GM12878 (cell line): Measurements from ENCODE around the gene MEOX1. TPM values are rescaled to one million over a fixed set of nuclear protein-coding genes. Genes with fewer than 3 reads are reported as not detected.

Experiments used
- ATAC-seq: fragments of 200-7000 bp; cut with Tn5 transposase; 3 replicates; pipeline ENCODE4 v1.9.1; 2020; ENCODE audit warnings: mild to moderate bottlenecking, moderate library complexity
- BruUV-seq: library from RNA; stranded (reverse); fragments of 400-500 nt; replicated peaks from 2 replicates; lab custom pipeline; 2021; lab: Mats Ljungman, UMichigan
- CTCF ChIA-PET: fragments of 300-600 bp; sonication (Branson Sonifier 250); formaldehyde crosslinking; extraction: SDS; loops from one replicate; lab custom pipeline; 2021; ENCODE audit warnings: inconsistent platforms; lab: Yijun Ruan, JAX
- POLR2A ChIA-PET: fragments of 350-600 bp; formaldehyde crosslinking; extraction: SDS; loops from one replicate; lab custom pipeline; 2021; ENCODE audit warnings: inconsistent platforms; lab: Charles Lee
- RAD21 ChIA-PET: fragments of 300-600 bp; sonication (Branson Sonifier 250); formaldehyde crosslinking; loops from one replicate; lab custom pipeline; 2023; ENCODE audit warnings: antibody characterized with exemption; ENCODE audit not compliant: unreplicated experiment; lab: Charles Lee
- SMC1A ChIA-PET: fragments of 300-600 bp; sonication (Branson Sonifier 250); formaldehyde crosslinking; loops from one replicate; lab custom pipeline; 2023; ENCODE audit not compliant: unreplicated experiment, uncharacterized antibody; lab: Charles Lee
- DNase-seq: peaks from one replicate; pipeline ENCODE4 v3.0.0-alpha.2; 2011; ENCODE audit warnings: low read depth, low spot score
- FAIRE-seq: peaks from 3 replicates; lab custom pipeline; 2011; peaks lifted over from hg19 to GRCh38; lab: Jason Lieb, UNC
- H2AFZ ChIP-seq: 2 replicates; pipeline ENCODE4 v1.6.0; 2011; ENCODE audit warnings: low read depth, low read length, control low read depth; ENCODE audit not compliant: control insufficient read depth
- H3K27ac ChIP-seq: 2 replicates; pipeline ENCODE4 v1.5.1; 2011; ENCODE audit warnings: control low read depth; ENCODE audit not compliant: control insufficient read depth, insufficient read depth
- H3K27me3 ChIP-seq, 2 experiments: replicated peaks in 1 of 2; 2 replicates each; pipeline versions ENCODE4 v1.6.0 to v1.6.1; 2011; ENCODE audit warnings: low read length in 1 of 2; ENCODE audit not compliant: control insufficient read depth in 2 of 2, insufficient read depth in 2 of 2
- H3K36me3 ChIP-seq, 2 experiments: 2 replicates each; pipeline ENCODE4 v1.5.1; 2011; ENCODE audit warnings: low read length in 1 of 2; ENCODE audit not compliant: control insufficient read depth in 2 of 2, insufficient read depth in 2 of 2
- H3K4me1 ChIP-seq: 2 replicates; pipeline ENCODE4 v1.6.1; 2011; ENCODE audit warnings: mild to moderate bottlenecking, low read length, moderate library complexity, mixed read lengths; ENCODE audit not compliant: control insufficient read depth, insufficient read depth
- H3K4me2 ChIP-seq: 2 replicates; pipeline ENCODE4 v1.6.0; 2011; ENCODE audit warnings: control low read depth; ENCODE audit not compliant: control insufficient read depth, insufficient read depth
- H3K4me3 ChIP-seq: fragments of 200-600 bp; sonication (generic); 2 replicates; pipeline ENCODE4 v1.5.1; 2016
- H3K79me2 ChIP-seq: 2 replicates; pipeline ENCODE4 v1.6.0; 2011; ENCODE audit warnings: low read length; ENCODE audit not compliant: control insufficient read depth, insufficient read depth
- H3K9ac ChIP-seq: 2 replicates; pipeline ENCODE4 v1.8.0; 2011; ENCODE audit warnings: low read length, control low read depth, mixed read lengths; ENCODE audit not compliant: control insufficient read depth, insufficient read depth
- H3K9me3 ChIP-seq: replicated peaks from 3 replicates; pipeline ENCODE4 v1.5.1; 2011; ENCODE audit warnings: mild to moderate bottlenecking, low read length; ENCODE audit not compliant: control insufficient read depth, insufficient read depth
- H4K20me1 ChIP-seq: 2 replicates; pipeline ENCODE4 v1.6.0; 2011; ENCODE audit not compliant: control insufficient read depth, insufficient read depth
- BMI1 ChIP-seq: fragments of 450-650 bp; IDR thresholded peaks from 2 replicates; pipeline ENCODE4 v1.6.1; 2016; ENCODE audit warnings: mild to moderate bottlenecking, moderate library complexity, borderline replicate concordance
- CBX5 ChIP-seq: sonication (generic); IDR thresholded peaks from 2 replicates; pipeline ENCODE4 v1.6.1; 2016; ENCODE audit warnings: low read depth, moderate library complexity, mild to moderate bottlenecking, inconsistent platforms
- PRDM15 ChIP-seq: fragments of 450-650 bp; formaldehyde crosslinking; IDR thresholded peaks from 2 replicates; pipeline ENCODE4 v1.4.0; 2020; ENCODE audit warnings: mild to moderate bottlenecking, moderate library complexity
- SUPT20H ChIP-seq: IDR thresholded peaks from 2 replicates; pipeline ENCODE4 v1.6.1; 2011; ENCODE audit warnings: low read depth, mild to moderate bottlenecking, low read length, moderate library complexity, borderline replicate concordance; ENCODE audit not compliant: control insufficient read depth
- TCF3 ChIP-seq: IDR thresholded peaks from 2 replicates; pipeline ENCODE4 v1.6.1; 2012; ENCODE audit warnings: low read depth, mild to moderate bottlenecking, low read length, borderline replicate concordance; ENCODE audit not compliant: insufficient read depth
- USF2 ChIP-seq: IDR thresholded peaks from 2 replicates; pipeline ENCODE4 v1.6.1; 2011; ENCODE audit warnings: low read depth, low read length, improper control_type of control experiment, borderline replicate concordance
- WGBS: methylation state at CpG from one replicate; pipeline ENCODE4 v1.1.6; 2016; ENCODE audit warnings: low lambda C conversion rate; ENCODE audit not compliant: insufficient replicate concordance, insufficient coverage; ENCODE audit errors: missing lambda C conversion rate; 5-methylcytosine and 5-hydroxymethylcytosine counted together
- in situ Hi-C: fragments of 300-500 bp; cut with MboI; formaldehyde crosslinking; loops from 9 replicates; pipeline ENCODE4 v1.14.3; 2018; ENCODE audit warnings: mixed read lengths
- intact Hi-C: fragments of 100-400 bp; cut with micrococcal nuclease; formaldehyde crosslinking; loops from one replicate; pipeline ENCODE4 v1.14.2; 2022; ENCODE audit not compliant: unreplicated experiment
- polyA plus RNA-seq, 11 experiments: library from polyadenylated mRNA; depleted of rRNA in 4 of 11; unstranded in 6 of 11; stranded (reverse) in 5 of 11; fragments of >200 nt; fragmentation: Nextera tagmentation in 4 of 11; fragmentation: Illumina TruSeq in 1 of 11; extraction: Ambion mirVana in 4 of 11; extraction: Trizol in 1 of 11; gene quantifications; 1 replicate in 1 of 11; 2 replicates in 10 of 11; pipeline versions ENCODE4 v1.2.1 to v1.2.3, GENCODE V29; 2011 to 2016; ENCODE audit warnings: inconsistent platforms in 2 of 11, missing spikeins in 2 of 11, low read depth in 1 of 11
- total RNA-seq, 4 experiments: library from RNA; depleted of rRNA in 3 of 4; stranded (reverse); fragments of >200 nt in 3 of 4; fragmentation: Illumina TruSeq in 1 of 4; extraction: Trizol in 1 of 4; gene quantifications; 2 replicates each; pipeline versions ENCODE4 v1.2.1 to v1.2.3, GENCODE V29; 2013 to 2021

Gene MEOX1
- total and polyA plus RNA-seq, 10 of the 15 experiments (the other 5 are each of a cell fraction or from before 2014, with no cell fraction given) = 0.19 to 9.4 (median 0.46) TPM

GRCh38 chr17:43616852-43617251, 44.9 kb downstream of the MEOX1 start:
- no peak overlapping the region for H3K27ac ChIP-seq
- H3K4me1 ChIP-seq = no peaks in the 10 kb centered on the region
- ChIA-PET RAD21 (interaction anchor here (1.6 kb wide), 1 partner anchor 57 kb away, joined by 4 read pairs; no protein-coding TSS in a partner anchor), CTCF (interaction anchor here (0.6 kb wide), 1 partner anchor 353 kb away, joined by 4 read pairs; no protein-coding TSS in a partner anchor), POLR2A (interaction anchor here (0.6 kb wide), 1 partner anchor 108 kb away, joined by 3 read pairs; no protein-coding TSS in a partner anchor), SMC1A (no interaction called here)
- H3K4me2 ChIP-seq = no peak overlapping the region
- H2AFZ ChIP-seq = no peak overlapping the region
- intact Hi-C loops = no loop called here
- H3K27me3 ChIP-seq = no peaks in the 10 kb centered on the region
- no peak for DNase-seq
- no peak for TF ChIP-seq SUPT20H
- no peak for FAIRE-seq
- H3K36me3 ChIP-seq = no peaks in the 10 kb centered on the region
- H3K9me3 ChIP-seq = no peaks in the 10 kb centered on the region
- 25% methylated on average over 4 of the region's 5 CpGs for WGBS
- H3K79me2 ChIP-seq = no peaks in the 10 kb centered on the region
- in situ Hi-C loops = no loop called here
- no peaks in the 10 kb centered on the region for H4K20me1 ChIP-seq
- H3K9ac ChIP-seq = no peak overlapping the region
- BruUV-seq = no TSS peak
- no peak for ATAC-seq
- no peak overlapping the region for H3K4me3 ChIP-seq

- intact Hi-C loops = no loop called here
- TF ChIP-seq USF2 = no peak
- TF ChIP-seq PRDM15 (CRISPR knock-in tag) = no peak
- no peak for TF ChIP-seq CBX5
- TF ChIP-seq TCF3 = no peak
- no peak for TF ChIP-seq BMI1
Measured at GRCh38 chr17:43616421-43616820, 45.3 kb downstream of the MEOX1 start.

More at GRCh38 chr17:43616421-43616820, 45.3 kb downstream of the MEOX1 start:
- ChIA-PET POLR2A (no interaction called here), SMC1A (no interaction called here), CTCF (no interaction called here), RAD21 (no interaction called here)
- Histone ChIP-seq H3K9me3 (no peaks in the 10 kb centered on the region; the same call in 2 of the 3 replicates), H3K4me2 (no peak overlapping the region), H3K9ac (no peak overlapping the region), H3K36me3 (no peaks in the 10 kb centered on the region), H4K20me1 (no peaks in the 10 kb centered on the region), H3K4me1 (no peaks in the 10 kb centered on the region), H3K27me3 (no peaks in the 10 kb centered on the region), H3K27ac (no peak overlapping the region), H2AFZ (no peak overlapping the region), H3K4me3 (no peak overlapping the region), H3K79me2 (no peaks in the 10 kb centered on the region)
- in situ Hi-C loops = no loop called here
- ATAC-seq = no peak
- 30% methylated on average over 2 of the region's 2 CpGs for WGBS
- BruUV-seq = no TSS peak
- FAIRE-seq = no peak
- DNase-seq = no peak
